ENCODE data around the gene FLT4.
"Not testable (repeated sequence)": the region's sequence is repeated elsewhere in the genome, so short reads cannot be mapped to it uniquely, and the experiment has no call there.

The FLT4 gene

GRCh38 chr5:180649297-180650039 is at the start of gene FLT4:
Gene FLT4, minus strand, starts transcription at chr5:180649600. Its CDS starts 55 bp downstream, at chr5:180649545.
- DNase-seq: no peak

- no peak for DNase-seq
Observed at GRCh38 chr5:180699042-180699441, 49.6 kb upstream of the FLT4 start.

- DNase-seq: no peak
Observed at GRCh38 chr5:180696116-180696515, 46.7 kb upstream of the FLT4 start.

- no peak for DNase-seq
Observed at GRCh38 chr5:180692429-180692828, 43.0 kb upstream of the FLT4 start.

GRCh38 chr5:180691046-180691445 is 41.6 kb upstream of the FLT4 start:
- DNase-seq: no peak

GRCh38 chr5:180690562-180690961 is 41.2 kb upstream of the FLT4 start:
- DNase-seq: no peak

GRCh38 chr5:180689775-180690174 is 40.4 kb upstream of the FLT4 start:
- no peak for DNase-seq

GRCh38 chr5:180689071-180689694 is 39.8 kb upstream of the FLT4 start:
- DNase-seq: peak; percentile 32

- DNase-seq: no peak
Observed at GRCh38 chr5:180688330-180689070, 39.1 kb upstream of the FLT4 start.

- DNase-seq: not testable (repeated sequence)
Observed at GRCh38 chr5:180686799-180687198, 37.4 kb upstream of the FLT4 start.

GRCh38 chr5:180684623-180685161 is 35.3 kb upstream of the FLT4 start:
- no peak for DNase-seq

GRCh38 chr5:180683220-180683922 is 34.0 kb upstream of the FLT4 start:
- DNase-seq: no peak

GRCh38 chr5:180682560-180682959 is 33.2 kb upstream of the FLT4 start:
- DNase-seq: no peak

- DNase-seq: not testable (repeated sequence)
Observed at GRCh38 chr5:180682008-180682407, 32.6 kb upstream of the FLT4 start.

- not testable (repeated sequence) for DNase-seq
Observed at GRCh38 chr5:180678319-180678718, 28.9 kb upstream of the FLT4 start.

GRCh38 chr5:180675036-180675635 is 25.7 kb upstream of the FLT4 start:
- DNase-seq: no peak

- not testable (repeated sequence) for DNase-seq
Observed at GRCh38 chr5:180674090-180674475, 24.7 kb upstream of the FLT4 start.

GRCh38 chr5:180673371-180674089 is 24.1 kb upstream of the FLT4 start:
- DNase-seq: no peak

- not testable (repeated sequence) for DNase-seq
Observed at GRCh38 chr5:180671958-180672524, 22.6 kb upstream of the FLT4 start.

- DNase-seq: peak; percentile 45
Observed at GRCh38 chr5:180670586-180671359, 21.4 kb upstream of the FLT4 start.

- DNase-seq: no peak
Observed at GRCh38 chr5:180670157-180670556, 20.8 kb upstream of the FLT4 start.
